SJSA1 (cell line): ENCODE results near the gene ELP4. TPM values are rescaled to one million over a fixed set of nuclear protein-coding genes. Genes with fewer than 3 reads are reported as not detected.
"Not testable (repeated sequence)": the region's sequence is repeated elsewhere in the genome, so short reads cannot be mapped to it uniquely, and the experiment has no call there.

ENCODE experiments used
- DNase-seq, 2 experiments: peaks; one replicate each; pipeline ENCODE4 v3.0.0-alpha.2; 2015 to 2020; ENCODE audit warnings: low spot score in 2 of 2, low read depth in 1 of 2
- H3K27ac ChIP-seq: fragments of 250-450 bp; sonication (Bioruptor Pico); 2 replicates; pipeline ENCODE4 v1.5.1; 2020; ENCODE audit warnings: mild to moderate bottlenecking, moderate library complexity
- H3K27me3 ChIP-seq: fragments of 250-450 bp; sonication (Bioruptor Pico); replicated peaks from 2 replicates; pipeline ENCODE4 v1.5.1; 2020; ENCODE audit warnings: mild to moderate bottlenecking, moderate library complexity
- H3K36me3 ChIP-seq: fragments of 250-450 bp; sonication (Bioruptor Pico); 2 replicates; pipeline ENCODE4 v1.5.1; 2020; ENCODE audit warnings: mild to moderate bottlenecking
- H3K4me1 ChIP-seq: fragments of 250-450 bp; sonication (Bioruptor Pico); replicated peaks from 2 replicates; pipeline ENCODE4 v1.6.1; 2021; ENCODE audit warnings: mild to moderate bottlenecking
- H3K4me3 ChIP-seq: fragments of 250-450 bp; sonication (Bioruptor Pico); 2 replicates; pipeline ENCODE4 v1.5.1; 2020; ENCODE audit warnings: mild to moderate bottlenecking
- H3K9me3 ChIP-seq: fragments of 250-450 bp; sonication (Bioruptor Pico); replicated peaks from 2 replicates; pipeline ENCODE4 v1.5.1; 2020; ENCODE audit warnings: mild to moderate bottlenecking
- total RNA-seq: library from RNA; depleted of rRNA; stranded (reverse); fragments of >200 nt; shearing (Covaris generic); gene quantifications from 2 replicates; pipeline ENCODE4 v1.2.3, GENCODE V29; 2014

ELP4 gene
- total RNA-seq, 1 experiment from 2014 or later: 33.8 TPM

- DNase-seq: no peak
- no peak overlapping the region for H3K4me3 ChIP-seq
- no peaks in the 10 kb centered on the region for H3K27me3 ChIP-seq
- peaks cover 11% of the 10 kb centered on the region; the same call in 1 of the 2 replicates for H3K36me3 ChIP-seq
- no peaks in the 10 kb centered on the region for H3K4me1 ChIP-seq
- H3K27ac ChIP-seq: no peak overlapping the region
- no peaks in the 10 kb centered on the region for H3K9me3 ChIP-seq
These were observed 9.0 kb upstream of the ELP4 start for GRCh38 chr11:31500560-31500959.

DNA sequence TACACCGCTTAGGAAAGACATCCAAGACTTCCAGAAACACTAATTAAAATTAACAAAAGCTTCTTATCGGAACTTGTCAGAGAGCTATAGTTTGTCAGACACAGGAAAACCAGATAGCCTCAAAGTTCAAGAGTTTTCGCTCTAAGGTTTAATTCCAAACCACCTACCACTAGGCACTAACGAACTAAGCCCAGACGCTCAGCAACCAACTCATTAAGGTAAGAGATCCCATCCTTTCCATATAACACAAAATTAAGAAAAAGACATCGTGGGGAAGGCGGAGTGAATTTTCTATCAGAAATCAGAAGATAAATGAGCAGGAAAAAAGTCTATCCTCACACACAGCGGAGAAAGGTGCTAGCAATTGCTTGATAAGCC lies 527 bp upstream of the ELP4 start:
- Histone ChIP-seq H3K27ac (peak overlapping the region; percentile 18; the same call in 1 of the 2 replicates), H3K27me3 (no peaks in the 10 kb centered on the region), H3K36me3 (peaks cover 2% of the 10 kb centered on the region; the same call in 1 of the 2 replicates), H3K4me3 (peak overlapping the region; percentile 73), H3K9me3 (no peaks in the 10 kb centered on the region), H3K4me1 (0 out of 2 replicates have a peak, but pooled peaks cover 7% of the 10 kb centered on the region)
- no peak for DNase-seq

- DNase-seq: no peak
- Histone ChIP-seq H3K4me3 (no peak overlapping the region), H3K36me3 (no peaks in the 10 kb centered on the region), H3K27ac (no peak overlapping the region), H3K27me3 (no peaks in the 10 kb centered on the region), H3K9me3 (no peaks in the 10 kb centered on the region), H3K4me1 (0 out of 2 replicates have a peak, but pooled peaks cover 7% of the 10 kb centered on the region)
These were observed 2.5 kb downstream of the ELP4 start for GRCh38 chr11:31512117-31512516.

- Histone ChIP-seq H3K27me3 (no peaks in the 10 kb centered on the region), H3K4me3 (no peak overlapping the region), H3K9me3 (no peaks in the 10 kb centered on the region), H3K27ac (no peak overlapping the region), H3K4me1 (no peaks in the 10 kb centered on the region), H3K36me3 (no peaks in the 10 kb centered on the region)
- DNase-seq: no peak
These were observed 12.1 kb downstream of the ELP4 start for GRCh38 chr11:31521497-31522150.

DNA sequence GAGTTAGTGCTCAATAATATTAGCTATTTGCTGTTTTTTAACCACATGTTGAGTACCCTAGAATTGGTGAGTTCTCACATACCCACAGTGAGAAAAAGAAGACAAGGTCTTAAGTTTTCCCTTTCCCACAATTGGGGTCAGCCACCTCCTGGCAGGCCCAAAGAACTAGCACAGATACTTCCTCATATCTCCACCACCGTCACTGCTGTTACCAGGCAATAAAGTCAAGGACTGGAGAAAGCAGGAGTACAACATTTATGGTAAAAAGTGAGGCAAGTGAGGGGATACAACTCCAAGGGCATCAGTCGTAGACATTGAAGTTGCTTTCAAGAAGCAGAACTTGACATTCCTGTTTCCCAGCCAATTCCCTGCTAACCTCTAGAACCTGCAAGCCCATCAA lies 19.6 kb downstream of the ELP4 start:
- Histone ChIP-seq H3K36me3 (no peaks in the 10 kb centered on the region), H3K27ac (no peak overlapping the region), H3K27me3 (no peaks in the 10 kb centered on the region), H3K4me1 (no peaks in the 10 kb centered on the region), H3K4me3 (no peak overlapping the region), H3K9me3 (no peaks in the 10 kb centered on the region)
- DNase-seq: no peak

DNA sequence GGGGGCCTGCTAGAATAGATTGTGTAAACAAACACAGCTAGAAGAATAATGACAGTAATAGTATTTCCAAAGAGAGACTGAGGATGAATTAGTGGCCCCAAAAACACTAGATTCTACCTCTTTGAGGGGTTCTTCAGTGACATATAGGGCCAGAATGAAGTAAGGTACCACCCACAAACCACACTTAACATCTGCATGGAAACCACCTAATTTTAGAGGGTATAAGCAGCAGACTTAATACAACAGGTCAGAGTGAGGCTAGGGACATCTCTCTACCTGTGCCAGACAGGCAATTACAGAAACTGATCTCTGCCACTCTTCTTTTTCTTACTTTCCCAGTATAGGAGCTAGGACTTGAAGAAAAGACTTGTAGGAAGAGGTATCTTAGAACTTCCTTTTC lies 20.1 kb downstream of the ELP4 start:
- Histone ChIP-seq H3K27me3 (no peaks in the 10 kb centered on the region), H3K4me3 (no peak overlapping the region), H3K9me3 (no peaks in the 10 kb centered on the region), H3K27ac (no peak overlapping the region), H3K4me1 (no peaks in the 10 kb centered on the region), H3K36me3 (no peaks in the 10 kb centered on the region)
- no peak for DNase-seq

DNA sequence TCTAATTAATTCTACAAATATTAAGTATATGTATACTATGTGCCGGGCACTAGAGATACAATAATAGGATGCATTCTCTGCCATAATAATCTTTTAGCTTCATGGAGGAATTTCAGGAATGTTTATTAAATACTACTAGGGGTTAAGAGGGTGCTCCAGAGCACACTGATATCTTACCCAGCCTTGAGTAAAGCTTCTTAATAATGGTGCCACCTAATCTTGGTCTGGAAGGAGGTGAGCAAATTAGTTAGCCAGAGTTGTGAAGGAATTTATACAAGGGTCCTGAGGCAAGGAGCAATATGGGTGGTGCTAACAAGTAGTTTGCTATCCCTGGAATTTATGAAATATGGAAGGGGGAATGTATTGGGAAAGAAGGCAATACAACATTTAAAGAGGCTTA lies 21.7 kb downstream of the ELP4 start:
- H3K27ac ChIP-seq: no peak overlapping the region
- DNase-seq: no peak
- H3K36me3 ChIP-seq: no peaks in the 10 kb centered on the region
- H3K27me3 ChIP-seq: no peaks in the 10 kb centered on the region
- H3K4me3 ChIP-seq: no peak overlapping the region
- no peaks in the 10 kb centered on the region for H3K4me1 ChIP-seq
- no peaks in the 10 kb centered on the region for H3K9me3 ChIP-seq

DNA sequence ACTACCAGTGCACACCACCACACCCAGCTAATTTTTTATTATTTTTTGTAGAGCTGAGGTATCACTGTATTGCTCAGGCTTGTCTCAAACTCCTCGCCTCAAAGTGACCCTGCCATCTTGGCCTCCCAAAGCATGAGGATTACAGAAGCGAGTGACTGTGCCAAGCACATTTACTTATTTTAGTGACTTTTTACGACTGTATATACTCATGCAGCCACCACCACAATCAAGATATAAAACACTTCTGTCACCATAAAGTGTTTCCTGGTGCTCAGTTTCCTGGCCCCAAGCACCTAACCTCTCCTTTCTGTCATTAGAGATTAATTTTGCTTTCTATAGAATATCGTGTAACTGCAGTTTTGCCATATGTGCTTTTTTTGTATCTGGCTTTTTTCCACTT lies 25.9 kb downstream of the ELP4 start:
- no peaks in the 10 kb centered on the region for H3K9me3 ChIP-seq
- no peaks in the 10 kb centered on the region for H3K27me3 ChIP-seq
- DNase-seq: no peak
- no peak overlapping the region for H3K4me3 ChIP-seq
- no peaks in the 10 kb centered on the region for H3K4me1 ChIP-seq
- H3K36me3 ChIP-seq: no peaks in the 10 kb centered on the region
- H3K27ac ChIP-seq: no peak overlapping the region

- H3K4me1 ChIP-seq: no peaks in the 10 kb centered on the region
- H3K9me3 ChIP-seq: peaks cover 3% of the 10 kb centered on the region; the same call in 1 of the 2 replicates
- peaks cover 12% of the 10 kb centered on the region; the same call in 1 of the 2 replicates for H3K36me3 ChIP-seq
- no peak overlapping the region for H3K27ac ChIP-seq
- H3K4me3 ChIP-seq: no peak overlapping the region
- no peaks in the 10 kb centered on the region for H3K27me3 ChIP-seq
- no peak for DNase-seq
These were observed 33.3 kb downstream of the ELP4 start for GRCh38 chr11:31542862-31543261.

- Histone ChIP-seq H3K36me3 (no peaks in the 10 kb centered on the region), H3K4me1 (no peaks in the 10 kb centered on the region), H3K27me3 (no peaks in the 10 kb centered on the region), H3K27ac (no peak overlapping the region), H3K4me3 (no peak overlapping the region), H3K9me3 (no peaks in the 10 kb centered on the region)
- no peak for DNase-seq
These were observed 46.4 kb downstream of the ELP4 start for GRCh38 chr11:31555938-31556337.

DNA sequence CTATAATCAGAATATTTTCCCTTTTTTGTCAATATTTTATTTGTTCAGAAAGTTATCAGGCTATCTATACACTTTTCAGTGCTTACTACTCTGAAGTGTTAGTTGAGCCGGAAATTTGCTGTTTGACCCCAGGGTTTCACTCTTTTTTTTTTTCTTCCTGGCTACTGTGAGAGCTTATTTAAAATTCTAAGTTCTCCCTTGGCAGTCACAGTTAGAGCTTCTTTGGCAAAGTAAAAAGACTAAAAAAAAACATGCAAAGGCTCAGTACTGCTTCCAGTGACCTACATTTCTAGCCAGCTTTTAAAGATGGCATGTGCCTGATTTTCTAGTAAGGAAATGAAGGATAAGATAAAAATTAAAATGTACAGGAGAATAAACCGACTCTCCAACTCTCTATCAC lies 48.4 kb downstream of the ELP4 start:
- DNase-seq: no peak
- Histone ChIP-seq H3K9me3 (no peaks in the 10 kb centered on the region), H3K4me1 (no peaks in the 10 kb centered on the region)

DNA sequence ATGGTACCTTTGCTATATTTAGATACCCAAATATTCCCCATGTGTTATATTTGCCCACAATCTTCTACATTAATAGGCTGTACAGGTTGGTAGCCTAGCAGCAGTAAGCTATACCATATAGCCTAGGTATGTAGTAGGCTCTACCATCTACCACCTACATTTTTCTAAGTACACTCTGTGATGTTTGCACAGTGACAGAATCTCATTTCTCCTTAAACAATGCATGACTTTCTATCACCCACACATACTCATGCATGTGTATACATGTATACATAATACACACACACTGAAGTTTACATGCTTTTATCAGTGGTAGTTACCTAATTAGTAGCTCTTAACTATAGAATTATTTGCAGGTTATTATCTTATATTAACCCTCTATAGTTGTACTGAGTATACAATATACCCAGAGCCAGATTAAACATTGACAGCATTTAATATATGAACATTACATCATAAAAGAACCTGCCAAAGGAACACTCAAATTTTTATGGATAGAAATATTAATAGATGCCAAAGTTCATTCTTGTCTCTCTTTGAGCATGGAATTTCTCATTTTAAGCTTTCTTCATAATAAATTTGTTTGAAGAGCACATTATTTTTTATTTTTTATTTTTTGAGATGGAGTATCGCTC lies 51.4 kb downstream of the ELP4 start:
- no peaks in the 10 kb centered on the region for H3K27me3 ChIP-seq
- no peaks in the 10 kb centered on the region; the same call in 1 of the 2 replicates for H3K9me3 ChIP-seq
- no peak for DNase-seq
- H3K36me3 ChIP-seq: no peaks in the 10 kb centered on the region
- H3K4me3 ChIP-seq: no peak overlapping the region
- H3K4me1 ChIP-seq: no peaks in the 10 kb centered on the region
- H3K27ac ChIP-seq: no peak overlapping the region

More for the DNA sequence above, 48.4 kb downstream of the ELP4 start:
- Histone ChIP-seq H3K27me3 (no peaks in the 10 kb centered on the region), H3K27ac (no peak overlapping the region), H3K36me3 (no peaks in the 10 kb centered on the region), H3K4me3 (no peak overlapping the region)

GRCh38 chr11:31564517-31564916 lies 55.0 kb downstream of the ELP4 start:
- not testable (repeated sequence) for H3K27ac ChIP-seq, H3K27me3 ChIP-seq, H3K4me3 ChIP-seq, DNase-seq, H3K4me1 ChIP-seq, H3K36me3 ChIP-seq, H3K9me3 ChIP-seq

GRCh38 chr11:31574133-31574532 lies 64.6 kb downstream of the ELP4 start:
- not testable (repeated sequence) for H3K27ac ChIP-seq, H3K9me3 ChIP-seq, H3K4me1 ChIP-seq, H3K4me3 ChIP-seq, H3K27me3 ChIP-seq, DNase-seq, H3K36me3 ChIP-seq
